Chondrocyte (in vitro differentiated cells): ENCODE measurements around the gene ROBO4. TPM values are rescaled to one million over a fixed set of nuclear protein-coding genes. Genes with fewer than 3 reads are reported as not detected.

Experiments used
- DNase-seq: peaks from one replicate; pipeline ENCODE4 v3.0.0; 2021; ENCODE audit warnings: mixed read lengths, low spot score
- H3K27ac Mint-ChIP-seq: one replicate; pipeline ENCODE4 v1.8.0; 2021; ENCODE audit warnings: mild to moderate bottlenecking, moderate library complexity, mixed read lengths; ENCODE audit not compliant: unreplicated experiment
- H3K27me3 Mint-ChIP-seq: 2 replicates; pipeline ENCODE4 v1.8.0; 2021; ENCODE audit warnings: low read depth, mixed read lengths
- H3K36me3 Mint-ChIP-seq: 2 replicates; pipeline ENCODE4 v1.8.0; 2021; ENCODE audit warnings: low read depth, mixed read lengths
- H3K4me1 Mint-ChIP-seq: 2 replicates; pipeline ENCODE4 v1.8.0; 2021; ENCODE audit warnings: low read depth, mild to moderate bottlenecking, mixed read lengths
- H3K4me3 Mint-ChIP-seq: one replicate; pipeline ENCODE4 v1.8.0; 2021; ENCODE audit warnings: mild to moderate bottlenecking, moderate library complexity, mixed read lengths; ENCODE audit not compliant: unreplicated experiment
- H3K9me3 Mint-ChIP-seq: 2 replicates; pipeline ENCODE4 v1.8.0; 2021; ENCODE audit warnings: low read depth, mixed read lengths
- CTCF ChIP-seq: fragments of 200-600 bp; sonication (generic); IDR thresholded peaks from 2 replicates; pipeline ENCODE4 v1.5.0; 2021; ENCODE audit warnings: antibody characterized with exemption, mild to moderate bottlenecking, moderate library complexity
- total RNA-seq: library from RNA; stranded (reverse); gene quantifications from 3 replicates; pipeline ENCODE4 v1.2.1, GENCODE V29; 2021

Gene ROBO4
- total RNA-seq, 1 donor from 2014 or later = not detected

- Mint-ChIP-seq H3K27me3 (peaks cover 70% of the 10 kb centered on the region), H3K4me1 (peaks cover 26% of the 10 kb centered on the region), H3K4me3 (no peak overlapping the region), H3K9me3 (no peaks in the 10 kb centered on the region), H3K27ac (no peak overlapping the region), H3K36me3 (peaks cover 2% of the 10 kb centered on the region)
- no peak for DNase-seq
- TF ChIP-seq CTCF = no peak
Observed at GRCh38 chr11:124840666-124841065, 57.0 kb downstream of the ROBO4 start.

- H3K27me3 Mint-ChIP-seq = peaks cover 65% of the 10 kb centered on the region
- no peak for TF ChIP-seq CTCF
- H3K9me3 Mint-ChIP-seq = no peaks in the 10 kb centered on the region
- peak overlapping the region; percentile 57 for H3K4me3 Mint-ChIP-seq
- DNase-seq = no peak
- H3K27ac Mint-ChIP-seq = no peak overlapping the region
- H3K4me1 Mint-ChIP-seq = peaks cover 26% of the 10 kb centered on the region
- peaks cover 2% of the 10 kb centered on the region for H3K36me3 Mint-ChIP-seq
Observed at GRCh38 chr11:124839972-124840621, 57.6 kb downstream of the ROBO4 start.

- H3K4me3 Mint-ChIP-seq = peak overlapping the region; percentile 57
- H3K4me1 Mint-ChIP-seq = peaks cover 26% of the 10 kb centered on the region
- no peak for DNase-seq
- peaks cover 57% of the 10 kb centered on the region for H3K27me3 Mint-ChIP-seq
- TF ChIP-seq CTCF = no peak
- H3K36me3 Mint-ChIP-seq = peaks cover 2% of the 10 kb centered on the region
- no peaks in the 10 kb centered on the region for H3K9me3 Mint-ChIP-seq
- no peak overlapping the region for H3K27ac Mint-ChIP-seq
Observed at GRCh38 chr11:124839128-124839971, 58.3 kb downstream of the ROBO4 start.

DNA sequence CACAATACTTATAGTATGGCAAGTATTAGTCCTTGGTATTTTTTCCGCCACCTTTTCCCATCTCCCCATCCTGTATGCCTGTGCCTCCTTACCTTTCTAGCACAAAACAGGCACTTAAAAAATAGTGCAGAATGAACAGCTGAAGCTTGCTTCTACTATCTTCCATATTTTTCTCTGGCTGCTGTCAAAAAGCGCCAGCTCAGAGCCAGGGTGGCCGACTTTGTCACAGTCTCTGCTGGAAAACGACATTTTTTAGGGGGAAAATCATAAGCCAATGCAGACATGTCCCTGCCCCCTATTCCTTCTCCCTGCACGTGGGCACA is 58.9 kb downstream of the ROBO4 start:
- Mint-ChIP-seq H3K36me3 (peaks cover 2% of the 10 kb centered on the region), H3K27ac (no peak overlapping the region), H3K9me3 (no peaks in the 10 kb centered on the region), H3K4me1 (peaks cover 26% of the 10 kb centered on the region), H3K27me3 (peaks cover 51% of the 10 kb centered on the region), H3K4me3 (peak overlapping the region; percentile 31)
- no peak for TF ChIP-seq CTCF
- no peak for DNase-seq

GRCh38 chr11:124837491-124837856 is 60.2 kb downstream of the ROBO4 start:
- TF ChIP-seq CTCF = peak; percentile 57
- DNase-seq = no peak
- Mint-ChIP-seq H3K36me3 (peaks cover 2% of the 10 kb centered on the region), H3K9me3 (no peaks in the 10 kb centered on the region), H3K4me1 (peaks cover 23% of the 10 kb centered on the region), H3K4me3 (no peak overlapping the region), H3K27me3 (peaks cover 48% of the 10 kb centered on the region), H3K27ac (no peak overlapping the region)
